Body of pancreas (tissue), 4 donors: ENCODE data around the gene FOXN4. TPM values are rescaled to one million over a fixed set of nuclear protein-coding genes. Genes with fewer than 3 reads are reported as not detected.

Experiments used
- ATAC-seq: fragments of 150-250 bp; one replicate; pipeline ENCODE4 v1.9.1; 2016
- DNase-seq, 4 donors: peaks; one replicate each; pipeline ENCODE4 v3.0.0-alpha.2; 2019
- H3K27ac ChIP-seq, 4 donors: fragments of 200-600 bp; sonication (generic); 1 replicate in 3 of 4; 2 replicates in 1 of 4; pipeline versions ENCODE4 v1.5.1 to v1.6.1; 2016 to 2019; ENCODE audit warnings: mild to moderate bottlenecking in 1 of 4, mixed read lengths in 1 of 4, moderate library complexity in 1 of 4
- H3K27me3 ChIP-seq, 2 donors: fragments of 200-600 bp; sonication (generic); one replicate each; pipeline ENCODE4 v1.6.0; 2016; ENCODE audit warnings: mild to moderate bottlenecking in 1 of 2
- H3K36me3 ChIP-seq, 2 donors: fragments of 200-600 bp; sonication (generic); replicated peaks in 1 of 2; 2 replicates each; pipeline ENCODE4 v1.5.1; 2016; ENCODE audit warnings: low read depth in 2 of 2; ENCODE audit not compliant: insufficient read depth in 1 of 2
- H3K4me1 ChIP-seq: fragments of 200-600 bp; sonication (generic); one replicate; pipeline ENCODE4 v1.6.0; 2016
- H3K4me3 ChIP-seq, 2 donors: fragments of 200-600 bp; sonication (generic); 1 replicate in 1 of 2; 2 replicates in 1 of 2; pipeline ENCODE4 v1.5.1; 2016 to 2019
- H3K9me3 ChIP-seq, 3 donors: fragments of 200-600 bp; sonication (generic); 1 replicate in 2 of 3; 2 replicates in 1 of 3; pipeline ENCODE4 v1.5.1; 2016
- POLR2A ChIP-seq, 3 donors: fragments of 450-650 bp; IDR thresholded peaks; one replicate each; pipeline ENCODE4 v1.6.1; 2016; ENCODE audit warnings: antibody characterized with exemption in 3 of 3, mild to moderate bottlenecking in 2 of 3
- WGBS, 2 donors: methylation state at CpG; one replicate each; pipeline ENCODE4 v1.1.5; 2017; 5-methylcytosine and 5-hydroxymethylcytosine counted together
- intact Hi-C: fragments of 100-400 bp; cut with DNase I; formaldehyde crosslinking; loops from one replicate; pipeline ENCODE4 v1.15.1; 2023
- total RNA-seq, 2 donors: library from RNA; depleted of rRNA; stranded (reverse); fragments of >200 nt; gene quantifications; one replicate each; pipeline ENCODE4 v1.1.0, GENCODE V29; 2016
- TF ChIP-seq, protein P1 (sequence below), 7 experiments: fragments of 450-650 bp in 4 of 7; fragments of 200-600 bp in 3 of 7; sonication (generic) in 3 of 7; IDR thresholded peaks; one replicate each; pipeline ENCODE4 v1.5.1; 2016 to 2019; ENCODE audit warnings: antibody characterized with exemption in 7 of 7

The FOXN4 gene
- total RNA-seq, 2 donors from 2014 or later = not detected

DNA sequence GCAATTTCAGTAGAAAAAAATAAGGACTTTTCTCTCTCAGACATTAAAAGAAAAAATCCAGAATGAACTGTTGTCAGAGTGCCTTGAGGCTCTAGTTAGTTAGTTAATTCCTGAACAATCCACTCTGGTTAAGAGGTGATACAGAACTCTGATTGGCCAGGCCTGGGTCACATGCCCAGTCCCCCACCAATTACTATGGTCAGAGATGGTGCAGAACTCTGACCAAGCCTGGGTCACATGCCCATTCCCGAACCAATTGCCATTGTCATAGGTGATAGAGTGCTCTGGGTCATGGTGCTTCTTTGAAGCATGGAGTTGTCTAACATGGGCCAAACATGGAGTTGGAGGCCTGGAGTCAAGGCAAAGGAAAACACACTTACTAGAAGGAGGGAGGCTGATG, 27.5 kb upstream of the FOXN4 start:
- no peak for DNase-seq
- Histone ChIP-seq H3K4me1 (no peaks in the 10 kb centered on the region), H3K9me3 (no peaks in the 10 kb centered on the region), H3K27ac (no peak overlapping the region), H3K36me3 (no peaks in the 10 kb centered on the region), H3K27me3 (no peaks in the 10 kb centered on the region), H3K4me3 (no peak overlapping the region)
- ATAC-seq = no peak
- 45 to 71% methylated on average over 1 of the region's 1 CpG for WGBS, 2 donors
- intact Hi-C loops = no loop called here
- TF ChIP-seq POLR2A (IDR thresholded peaks at IDR 0.05) = no peak
- TF ChIP-seq, protein P1, sequence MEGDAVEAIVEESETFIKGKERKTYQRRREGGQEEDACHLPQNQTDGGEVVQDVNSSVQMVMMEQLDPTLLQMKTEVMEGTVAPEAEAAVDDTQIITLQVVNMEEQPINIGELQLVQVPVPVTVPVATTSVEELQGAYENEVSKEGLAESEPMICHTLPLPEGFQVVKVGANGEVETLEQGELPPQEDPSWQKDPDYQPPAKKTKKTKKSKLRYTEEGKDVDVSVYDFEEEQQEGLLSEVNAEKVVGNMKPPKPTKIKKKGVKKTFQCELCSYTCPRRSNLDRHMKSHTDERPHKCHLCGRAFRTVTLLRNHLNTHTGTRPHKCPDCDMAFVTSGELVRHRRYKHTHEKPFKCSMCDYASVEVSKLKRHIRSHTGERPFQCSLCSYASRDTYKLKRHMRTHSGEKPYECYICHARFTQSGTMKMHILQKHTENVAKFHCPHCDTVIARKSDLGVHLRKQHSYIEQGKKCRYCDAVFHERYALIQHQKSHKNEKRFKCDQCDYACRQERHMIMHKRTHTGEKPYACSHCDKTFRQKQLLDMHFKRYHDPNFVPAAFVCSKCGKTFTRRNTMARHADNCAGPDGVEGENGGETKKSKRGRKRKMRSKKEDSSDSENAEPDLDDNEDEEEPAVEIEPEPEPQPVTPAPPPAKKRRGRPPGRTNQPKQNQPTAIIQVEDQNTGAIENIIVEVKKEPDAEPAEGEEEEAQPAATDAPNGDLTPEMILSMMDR (IDR thresholded peaks at IDR 0.05) = no peak

DNA sequence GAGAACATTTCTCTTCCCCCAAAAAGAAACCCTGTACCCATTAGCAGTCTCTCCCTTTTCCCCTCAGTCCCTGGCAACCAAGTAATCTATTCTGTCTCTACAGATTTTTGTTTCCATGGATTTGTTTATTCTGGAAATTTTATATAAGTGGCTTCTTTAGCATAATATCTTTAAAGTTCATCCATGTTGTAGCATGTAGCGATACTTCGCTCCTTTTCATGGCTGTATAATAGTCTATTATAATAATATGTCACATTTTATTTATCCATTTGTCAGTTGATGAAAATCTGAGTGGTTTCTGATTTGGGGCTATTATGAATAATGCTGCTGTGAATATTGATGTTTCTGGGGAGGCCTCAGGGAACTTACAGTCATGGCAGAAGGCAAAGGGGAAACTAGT, 25.8 kb upstream of the FOXN4 start:
- 91 to 98% methylated on average over 2 of the region's 2 CpGs for WGBS, 2 donors
- Histone ChIP-seq H3K36me3 (no peaks in the 10 kb centered on the region), H3K9me3 (no peaks in the 10 kb centered on the region), H3K4me1 (no peaks in the 10 kb centered on the region), H3K27me3 (no peaks in the 10 kb centered on the region), H3K4me3 (no peak overlapping the region), H3K27ac (no peak overlapping the region)
- DNase-seq (no peak), ATAC-seq (no peak)
- intact Hi-C loops = no loop called here
- TF ChIP-seq POLR2A (IDR thresholded peaks at IDR 0.05) = no peak
- TF ChIP-seq, protein P1 (IDR thresholded peaks at IDR 0.05) = no peak

DNA sequence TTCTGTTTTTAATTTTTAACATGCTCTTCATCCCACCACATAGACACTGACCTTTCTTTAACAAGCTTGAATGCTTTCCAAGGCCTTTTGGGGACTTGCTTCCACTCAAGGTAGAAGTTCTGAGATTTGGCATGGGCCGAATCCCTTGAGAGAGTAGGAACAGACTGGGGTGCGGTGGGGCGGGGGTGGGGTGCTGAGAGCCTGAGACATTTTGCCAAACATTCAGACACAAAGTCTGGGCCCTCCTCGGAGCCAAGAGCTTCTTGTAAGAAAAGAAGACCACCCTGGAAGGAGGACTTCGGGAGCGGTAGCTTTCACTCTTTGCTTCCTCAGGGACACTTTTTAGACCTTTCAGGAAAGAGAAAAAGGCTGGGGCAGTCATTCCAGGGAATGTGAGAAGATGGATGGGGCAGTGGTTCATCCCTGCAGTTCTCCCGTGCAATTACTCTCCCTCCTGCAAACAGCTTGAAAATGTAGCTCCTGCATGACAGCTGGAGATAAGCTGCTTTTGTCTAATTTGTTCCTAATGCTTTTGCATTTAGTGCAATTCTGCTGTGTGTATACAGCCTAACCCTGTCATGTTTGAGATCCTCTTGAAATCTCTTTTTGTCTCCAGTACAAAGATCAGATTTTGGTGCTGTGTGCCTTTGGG, 22.3 kb upstream of the FOXN4 start:
- TF ChIP-seq, protein P1 (IDR thresholded peaks at IDR 0.05) = no peak
- intact Hi-C loops = no loop called here
- Histone ChIP-seq H3K9me3 (no peaks in the 10 kb centered on the region), H3K36me3 (no peaks in the 10 kb centered on the region), H3K4me1 (no peaks in the 10 kb centered on the region), H3K27me3 (no peaks in the 10 kb centered on the region), H3K27ac (no peak overlapping the region), H3K4me3 (no peak overlapping the region)
- ATAC-seq (no peak), DNase-seq (no peak)
- 50 to 61% methylated on average over 7 of the region's 7 CpGs for WGBS, 2 donors

DNA sequence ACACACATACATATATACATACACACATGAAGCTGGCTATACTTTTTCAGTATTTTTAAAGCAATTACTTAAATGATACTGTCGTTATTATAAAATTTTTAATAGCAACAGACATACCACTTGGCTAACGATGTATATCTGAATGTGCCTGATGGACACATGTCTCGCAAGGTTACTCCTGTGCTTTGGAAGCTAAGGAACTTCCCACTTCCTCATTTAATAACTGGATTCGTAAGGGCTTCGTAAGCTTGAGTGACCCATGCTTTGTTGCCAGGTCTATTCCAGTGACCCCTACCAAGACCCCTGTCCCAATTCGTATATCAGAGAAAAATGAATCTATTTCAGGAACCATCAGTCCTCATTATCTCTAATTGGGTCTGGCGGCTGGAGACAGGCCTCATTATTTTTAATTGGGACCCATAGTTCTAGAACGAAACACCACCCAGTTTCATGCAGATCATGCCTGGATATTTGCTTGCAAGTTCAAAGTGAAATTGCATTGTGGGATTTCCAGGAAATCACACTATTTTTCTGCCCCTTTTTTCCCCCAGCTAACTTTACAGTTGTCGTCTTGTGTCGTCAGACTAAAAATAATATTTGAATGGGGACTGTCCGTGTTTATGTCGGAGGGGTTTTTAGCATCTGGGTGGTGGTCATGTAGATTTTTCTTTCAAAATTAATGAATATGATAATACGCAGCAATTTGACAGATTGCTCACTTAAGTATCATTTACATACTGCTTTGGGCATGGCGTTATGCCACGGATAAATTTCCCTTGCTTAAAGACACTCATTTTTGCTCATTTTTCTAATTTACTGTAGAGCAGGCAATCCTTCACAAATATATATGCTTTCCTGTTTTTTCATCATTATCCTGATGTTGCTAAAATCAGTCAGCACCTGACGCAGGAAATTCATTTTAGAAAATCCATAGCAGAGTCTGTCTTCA, 21.5 kb upstream of the FOXN4 start:
- Histone ChIP-seq H3K4me3 (no peak overlapping the region), H3K36me3 (no peaks in the 10 kb centered on the region), H3K27me3 (no peaks in the 10 kb centered on the region), H3K9me3 (no peaks in the 10 kb centered on the region), H3K27ac (no peak overlapping the region), H3K4me1 (no peaks in the 10 kb centered on the region)
- no peak for ATAC-seq
- 80 to 82% methylated on average over 16 of the region's 16 CpGs for WGBS, 2 donors
- DNase-seq = no peak
- intact Hi-C loops = no loop called here
- no peak for TF ChIP-seq POLR2A (IDR thresholded peaks at IDR 0.05)
- TF ChIP-seq, protein P1 (IDR thresholded peaks at IDR 0.05) = no peak
